Body of pancreas (tissue), 4 donors: ENCODE results near the gene CCDC148. TPM values are rescaled to one million over a fixed set of nuclear protein-coding genes. Genes with fewer than 3 reads are reported as not detected.

ENCODE experiments used
- ATAC-seq: fragments of 150-250 bp; one replicate; pipeline ENCODE4 v1.9.1; 2016
- DNase-seq, 4 donors: peaks; one replicate each; pipeline ENCODE4 v3.0.0-alpha.2; 2019
- H3K27ac ChIP-seq, 4 donors: fragments of 200-600 bp; sonication (generic); 1 replicate in 3 of 4; 2 replicates in 1 of 4; pipeline versions ENCODE4 v1.5.1 to v1.6.1; 2016 to 2019; ENCODE audit warnings: mild to moderate bottlenecking in 1 of 4, mixed read lengths in 1 of 4, moderate library complexity in 1 of 4
- H3K27me3 ChIP-seq, 2 donors: fragments of 200-600 bp; sonication (generic); one replicate each; pipeline ENCODE4 v1.6.0; 2016; ENCODE audit warnings: mild to moderate bottlenecking in 1 of 2
- H3K36me3 ChIP-seq, 2 donors: fragments of 200-600 bp; sonication (generic); replicated peaks in 1 of 2; 2 replicates each; pipeline ENCODE4 v1.5.1; 2016; ENCODE audit warnings: low read depth in 2 of 2; ENCODE audit not compliant: insufficient read depth in 1 of 2
- H3K4me1 ChIP-seq: fragments of 200-600 bp; sonication (generic); one replicate; pipeline ENCODE4 v1.6.0; 2016
- H3K4me3 ChIP-seq, 2 donors: fragments of 200-600 bp; sonication (generic); 1 replicate in 1 of 2; 2 replicates in 1 of 2; pipeline ENCODE4 v1.5.1; 2016 to 2019
- H3K9me3 ChIP-seq, 3 donors: fragments of 200-600 bp; sonication (generic); 1 replicate in 2 of 3; 2 replicates in 1 of 3; pipeline ENCODE4 v1.5.1; 2016
- POLR2A ChIP-seq, 3 donors: fragments of 450-650 bp; IDR thresholded peaks; one replicate each; pipeline ENCODE4 v1.6.1; 2016; ENCODE audit warnings: antibody characterized with exemption in 3 of 3, mild to moderate bottlenecking in 2 of 3
- WGBS, 2 donors: methylation state at CpG; one replicate each; pipeline ENCODE4 v1.1.5; 2017; 5-methylcytosine and 5-hydroxymethylcytosine counted together
- intact Hi-C: fragments of 100-400 bp; cut with DNase I; formaldehyde crosslinking; loops from one replicate; pipeline ENCODE4 v1.15.1; 2023
- total RNA-seq, 2 donors: library from RNA; depleted of rRNA; stranded (reverse); fragments of >200 nt; gene quantifications; one replicate each; pipeline ENCODE4 v1.1.0, GENCODE V29; 2016
- TF ChIP-seq, protein P1 (sequence below), 7 experiments: fragments of 450-650 bp in 4 of 7; fragments of 200-600 bp in 3 of 7; sonication (generic) in 3 of 7; IDR thresholded peaks; one replicate each; pipeline ENCODE4 v1.5.1; 2016 to 2019; ENCODE audit warnings: antibody characterized with exemption in 7 of 7

Gene CCDC148
- total RNA-seq, 2 donors from 2014 or later: 0.66 to 0.78 TPM

DNA sequence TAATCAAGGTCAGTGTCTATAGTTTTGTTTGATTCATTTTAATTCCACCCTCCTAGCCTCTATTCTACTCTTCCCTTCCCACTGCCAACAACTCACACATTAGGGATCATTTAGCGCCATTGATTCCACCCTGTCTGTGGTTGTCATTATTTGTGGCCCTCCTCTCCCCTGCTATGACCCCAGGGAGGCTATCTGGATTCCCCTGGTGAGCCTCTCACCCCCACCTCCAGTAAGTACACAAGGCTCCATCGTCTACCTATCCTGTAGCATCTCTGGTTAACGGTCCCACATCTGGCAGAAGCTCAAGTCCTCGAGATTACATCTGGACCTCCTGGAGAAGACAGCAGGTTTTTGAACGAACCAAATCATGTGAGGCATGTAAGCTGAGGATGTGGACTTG lies 327.5 kb downstream of the CCDC148 start:
- Histone ChIP-seq H3K4me1 (peaks cover 51% of the 10 kb centered on the region), H3K27ac (peak overlapping the region in 2 of 4 donors; percentile 49 to 51), H3K9me3 (no peaks in the 10 kb centered on the region), H3K4me3 (no peak overlapping the region), H3K27me3 (no peaks in the 10 kb centered on the region), H3K36me3 (no peaks in the 10 kb centered on the region)
- TF ChIP-seq POLR2A (IDR thresholded peaks at IDR 0.05): no peak
- TF ChIP-seq, protein P1, sequence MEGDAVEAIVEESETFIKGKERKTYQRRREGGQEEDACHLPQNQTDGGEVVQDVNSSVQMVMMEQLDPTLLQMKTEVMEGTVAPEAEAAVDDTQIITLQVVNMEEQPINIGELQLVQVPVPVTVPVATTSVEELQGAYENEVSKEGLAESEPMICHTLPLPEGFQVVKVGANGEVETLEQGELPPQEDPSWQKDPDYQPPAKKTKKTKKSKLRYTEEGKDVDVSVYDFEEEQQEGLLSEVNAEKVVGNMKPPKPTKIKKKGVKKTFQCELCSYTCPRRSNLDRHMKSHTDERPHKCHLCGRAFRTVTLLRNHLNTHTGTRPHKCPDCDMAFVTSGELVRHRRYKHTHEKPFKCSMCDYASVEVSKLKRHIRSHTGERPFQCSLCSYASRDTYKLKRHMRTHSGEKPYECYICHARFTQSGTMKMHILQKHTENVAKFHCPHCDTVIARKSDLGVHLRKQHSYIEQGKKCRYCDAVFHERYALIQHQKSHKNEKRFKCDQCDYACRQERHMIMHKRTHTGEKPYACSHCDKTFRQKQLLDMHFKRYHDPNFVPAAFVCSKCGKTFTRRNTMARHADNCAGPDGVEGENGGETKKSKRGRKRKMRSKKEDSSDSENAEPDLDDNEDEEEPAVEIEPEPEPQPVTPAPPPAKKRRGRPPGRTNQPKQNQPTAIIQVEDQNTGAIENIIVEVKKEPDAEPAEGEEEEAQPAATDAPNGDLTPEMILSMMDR (IDR thresholded peaks at IDR 0.05): no peak
- ATAC-seq (no peak), DNase-seq (no peak)
- intact Hi-C loops: loop anchor here (10.0 kb wide), 1 partner anchor 94 kb away; no protein-coding TSS in a partner anchor
- WGBS, 2 donors: 48 to 51% methylated on average over 5 of the region's 5 CpGs

DNA sequence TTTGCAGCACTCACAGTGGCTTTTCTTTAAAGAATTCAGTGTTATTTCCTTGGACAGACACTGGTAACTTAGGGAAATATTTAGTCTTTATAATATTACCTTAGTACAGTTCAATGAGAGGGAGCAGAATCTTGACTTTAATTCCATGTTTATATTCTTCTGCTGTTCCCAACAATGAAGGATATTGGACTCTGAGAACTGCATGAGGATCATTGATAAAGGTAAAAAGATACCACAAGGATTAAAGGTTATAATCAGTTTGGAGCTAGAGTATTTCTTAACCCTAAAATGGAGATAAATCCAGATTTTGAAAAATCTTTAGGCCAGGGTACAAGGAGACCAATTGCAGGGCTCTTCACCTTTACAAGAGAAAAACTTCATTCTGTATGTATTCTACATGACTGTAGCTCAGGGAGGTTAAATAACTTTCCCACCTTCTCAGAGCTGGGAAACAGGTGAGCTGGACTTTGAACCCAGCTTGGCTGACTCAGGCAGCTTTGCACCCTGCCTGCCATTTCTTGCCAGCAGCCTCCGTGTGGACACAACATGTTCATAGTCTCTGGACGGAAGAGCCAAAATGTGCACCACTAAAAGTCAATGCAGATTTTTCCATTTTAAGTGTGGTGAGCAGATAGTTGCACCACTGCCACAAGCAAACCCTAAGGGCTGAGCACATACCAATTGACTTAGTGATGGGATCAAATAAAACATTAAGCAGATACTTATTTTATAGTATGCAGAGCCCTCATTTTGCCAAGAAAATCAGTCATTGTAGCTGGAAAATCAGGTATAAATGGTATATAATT lies 328.2 kb downstream of the CCDC148 start:
- WGBS, 2 donors: 27 to 31% methylated on average over 2 of the region's 2 CpGs
- no peak for TF ChIP-seq POLR2A (IDR thresholded peaks at IDR 0.05)
- TF ChIP-seq, protein P1 (IDR thresholded peaks at IDR 0.05): peak in 3 of 7 experiments; percentile 13 to 33 (median 27)
- no peaks in the 10 kb centered on the region for H3K9me3 ChIP-seq
- H3K27me3 ChIP-seq: no peaks in the 10 kb centered on the region
- intact Hi-C loops: loop anchor here (10.0 kb wide), 1 partner anchor 94 kb away; no protein-coding TSS in a partner anchor
- ATAC-seq (peak; percentile 92), DNase-seq (peak; percentile 82 to 91 (median 88))
- peaks cover 51% of the 10 kb centered on the region for H3K4me1 ChIP-seq
- H3K36me3 ChIP-seq: no peaks in the 10 kb centered on the region
- no peak overlapping the region for H3K4me3 ChIP-seq
- peak overlapping the region in 2 of 4 donors; percentile 49 to 51 for H3K27ac ChIP-seq

DNA sequence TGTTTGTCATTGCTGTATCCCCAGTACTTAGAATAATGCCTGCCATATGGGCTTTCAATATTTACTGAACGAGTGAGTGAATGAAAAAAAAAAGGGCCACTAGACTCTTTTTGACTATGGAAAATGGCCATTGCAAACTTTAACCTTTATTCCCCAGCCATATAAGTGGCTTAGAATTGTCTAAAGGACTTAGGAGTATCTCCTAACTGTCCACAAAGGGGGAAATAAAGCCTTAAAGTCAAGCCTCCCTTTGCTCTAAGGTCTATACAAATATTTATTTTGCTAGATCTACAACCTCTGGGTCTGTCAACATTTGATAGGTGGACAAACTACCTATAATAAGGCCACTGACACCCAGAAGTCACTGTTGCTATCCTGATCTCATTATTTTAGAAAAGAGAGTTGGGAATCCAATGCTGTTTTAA lies 329.2 kb downstream of the CCDC148 start:
- TF ChIP-seq, protein P1 (IDR thresholded peaks at IDR 0.05): no peak
- TF ChIP-seq POLR2A (IDR thresholded peaks at IDR 0.05): no peak
- Histone ChIP-seq H3K27ac (no peak overlapping the region), H3K9me3 (no peaks in the 10 kb centered on the region), H3K4me1 (peaks cover 50% of the 10 kb centered on the region), H3K27me3 (no peaks in the 10 kb centered on the region), H3K4me3 (no peak overlapping the region), H3K36me3 (no peaks in the 10 kb centered on the region)
- DNase-seq (no peak), ATAC-seq (no peak)
- intact Hi-C loops: loop anchor here (10.0 kb wide), 1 partner anchor 93 kb away; no protein-coding TSS in a partner anchor
- WGBS, 2 donors: 30 to 55% methylated on average over 1 of the region's 1 CpG

DNA sequence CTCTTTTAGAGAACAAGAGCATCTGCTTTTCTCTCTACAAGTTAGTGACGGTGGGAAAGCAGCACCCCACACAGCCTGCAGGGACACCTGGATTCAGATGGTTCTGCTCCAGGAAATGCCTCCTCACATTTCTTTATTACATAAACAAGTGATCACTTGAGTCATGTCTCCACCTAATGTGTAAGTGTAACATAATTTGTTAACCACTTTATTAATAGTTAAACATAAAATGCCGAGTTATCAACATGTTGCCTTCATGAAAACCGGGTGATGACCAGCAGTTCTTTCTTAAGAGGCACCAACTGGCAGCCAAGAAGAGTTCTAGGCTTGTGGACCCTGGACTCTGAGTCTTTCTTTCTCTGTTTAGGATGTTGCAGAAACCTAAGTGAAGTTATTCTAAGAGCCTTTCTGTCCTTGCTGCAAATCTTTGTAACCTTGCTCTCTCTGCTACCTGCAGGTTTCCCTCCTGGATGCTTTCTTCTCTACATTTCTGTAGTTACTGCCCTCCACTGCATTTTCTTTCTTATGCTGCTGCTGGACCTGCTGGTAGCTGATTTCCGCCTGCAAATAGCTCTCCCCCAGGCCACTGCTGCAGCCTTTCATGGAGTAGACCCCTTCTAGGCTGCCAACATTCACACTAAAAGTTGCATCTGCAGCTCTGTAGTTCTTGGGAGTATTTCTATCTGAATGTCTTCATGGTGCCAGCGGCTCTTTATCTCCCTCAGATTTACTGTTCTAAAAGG lies 330.6 kb downstream of the CCDC148 start:
- TF ChIP-seq POLR2A (IDR thresholded peaks at IDR 0.05): no peak
- TF ChIP-seq, protein P1 (IDR thresholded peaks at IDR 0.05): no peak
- H3K27ac ChIP-seq: no peak overlapping the region
- H3K27me3 ChIP-seq: no peaks in the 10 kb centered on the region
- ATAC-seq (no peak), DNase-seq (no peak)
- H3K4me1 ChIP-seq: peaks cover 35% of the 10 kb centered on the region
- no peaks in the 10 kb centered on the region for H3K36me3 ChIP-seq
- no peak overlapping the region for H3K4me3 ChIP-seq
- intact Hi-C loops: loop anchor here (10.0 kb wide), 1 partner anchor 91 kb away; no protein-coding TSS in a partner anchor
- WGBS, 2 donors: 69 to 72% methylated on average over 5 of the region's 5 CpGs
- no peaks in the 10 kb centered on the region for H3K9me3 ChIP-seq
